SK-N-SH (cell line): Measurements from ENCODE around the gene FBXO30. TPM values are rescaled to one million over a fixed set of nuclear protein-coding genes. Genes with fewer than 3 reads are reported as not detected.

Source experiments
- CTCF ChIA-PET: fragments of 300-600, 350-600 bp; formaldehyde crosslinking; extraction: SDS; loops from one replicate; lab custom pipeline; 2021; lab: Yijun Ruan, JAX
- POLR2A ChIA-PET: fragments of 350-600 bp; sonication (Branson Sonifier 250); formaldehyde crosslinking; extraction: SDS; loops from one replicate; lab custom pipeline; 2020; ENCODE audit warnings: antibody characterized with exemption, inconsistent platforms; lab: Yijun Ruan, JAX
- DNase-seq: peaks from one replicate; pipeline ENCODE4 v3.0.0; 2012
- H2AFZ ChIP-seq: fragments of 200-600 bp; sonication (generic); 2 replicates; pipeline ENCODE4 v1.8.1; 2016; ENCODE audit warnings: antibody characterized with exemption, mild to moderate bottlenecking, low read depth
- H3F3A ChIP-seq: fragments of 200-600 bp; sonication (generic); replicated peaks from 2 replicates; pipeline ENCODE3; 2016; ENCODE audit warnings: antibody characterized with exemption, mild to moderate bottlenecking; ENCODE audit not compliant: insufficient read depth
- H3K27ac ChIP-seq, 2 experiments: fragments of 200-500 bp in 1 of 2; fragments of 200-600 bp in 1 of 2; sonication (Bioruptor generic) in 1 of 2; sonication (generic), shearing (Covaris generic) in 1 of 2; 2 replicates each; pipeline versions ENCODE4 v1.5.1 to v1.6.1; 2014 to 2016; ENCODE audit warnings: low read depth in 2 of 2, inconsistent platforms in 1 of 2, low read length in 1 of 2, mild to moderate bottlenecking in 1 of 2, mixed read lengths in 1 of 2
- H3K27me3 ChIP-seq: fragments of 200-600 bp; sonication (generic), shearing (Covaris generic); 2 replicates; pipeline ENCODE4 v1.6.1; 2016; ENCODE audit warnings: mixed run types; ENCODE audit not compliant: insufficient read depth
- H3K36me3 ChIP-seq, 2 experiments: fragments of 200-500 bp in 1 of 2; fragments of 200-600 bp in 1 of 2; sonication (Bioruptor generic) in 1 of 2; sonication (generic) in 1 of 2; replicated peaks in 1 of 2; 2 replicates each; pipeline versions ENCODE3 to v1.5.1; 2014 to 2016; ENCODE audit warnings: low read length in 1 of 2, mild to moderate bottlenecking in 1 of 2; ENCODE audit not compliant: insufficient read depth in 2 of 2, control insufficient read depth in 1 of 2
- H3K4me1 ChIP-seq, 2 experiments: fragments of 200-500 bp in 1 of 2; fragments of 200-600 bp in 1 of 2; sonication (Bioruptor generic) in 1 of 2; sonication (generic), shearing (Covaris generic) in 1 of 2; 2 replicates each; pipeline versions ENCODE4 v1.5.1 to v1.6.1; 2014 to 2016; ENCODE audit warnings: low read depth in 1 of 2, low read length in 1 of 2, mixed run types in 1 of 2; ENCODE audit not compliant: insufficient read depth in 2 of 2, control insufficient read depth in 1 of 2
- H3K4me2 ChIP-seq: fragments of 200-600 bp; sonication (generic), shearing (Covaris generic); 2 replicates; pipeline ENCODE4 v1.6.1; 2017; ENCODE audit warnings: mixed run types
- H3K4me3 ChIP-seq, 2 experiments: fragments of 200-500 bp in 1 of 2; fragments of 200-600 bp in 1 of 2; sonication (Bioruptor generic) in 1 of 2; sonication (generic), shearing (Covaris generic) in 1 of 2; 2 replicates each; pipeline versions ENCODE4 v1.5.1 to v1.8.1; 2014 to 2016; ENCODE audit warnings: low read depth in 2 of 2, inconsistent platforms in 1 of 2, low read length in 1 of 2, mild to moderate bottlenecking in 1 of 2, mixed read lengths in 1 of 2, moderate library complexity in 1 of 2
- H3K79me2 ChIP-seq: fragments of 200-600 bp; sonication (generic); 2 replicates; pipeline ENCODE4 v1.8.1; 2017; ENCODE audit warnings: mild to moderate bottlenecking; ENCODE audit not compliant: insufficient read depth
- H3K9ac ChIP-seq: fragments of 200-600 bp; sonication (generic); 2 replicates; pipeline ENCODE4 v1.6.1; 2017; ENCODE audit warnings: mixed run types
- H3K9me2 ChIP-seq: fragments of 200-600 bp; sonication (generic); 2 replicates; pipeline ENCODE4 v1.6.1; 2017; ENCODE audit warnings: mixed run types
- H3K9me3 ChIP-seq: fragments of 200-600 bp; sonication (generic); 2 replicates; pipeline ENCODE4 v1.6.1; 2017; ENCODE audit warnings: mixed run types, mild to moderate bottlenecking, moderate library complexity
- H4K20me1 ChIP-seq: fragments of 200-600 bp; sonication (generic); 2 replicates; pipeline ENCODE4 v1.6.1; 2017; ENCODE audit warnings: mild to moderate bottlenecking, mixed run types; ENCODE audit not compliant: insufficient read depth
- CHD2 ChIP-seq: fragments of 150-350 bp; IDR thresholded peaks from 2 replicates; pipeline ENCODE4 v1.6.1; 2018; ENCODE audit warnings: low read length; ENCODE audit not compliant: partially characterized antibody
- ELF1 ChIP-seq: IDR thresholded peaks from 2 replicates; pipeline ENCODE4 v1.4.0; 2012
- EP300 ChIP-seq, 2 experiments: IDR thresholded peaks; 2 replicates each; pipeline versions ENCODE4 v1.4.0 to v1.6.1; 2012; ENCODE audit warnings: borderline replicate concordance in 1 of 2, low read depth in 1 of 2, low read length in 1 of 2
- FOXJ3 ChIP-seq: sonication (generic); formaldehyde crosslinking; IDR thresholded peaks from 2 replicates; pipeline ENCODE4 v1.5.1; 2020; ENCODE audit warnings: mild to moderate bottlenecking, missing genetic modification reagents
- FOXM1 ChIP-seq: IDR thresholded peaks from 2 replicates; pipeline ENCODE4 v1.4.0; 2012; ENCODE audit warnings: low read depth, mild to moderate bottlenecking
- MEF2A ChIP-seq: IDR thresholded peaks from 2 replicates; pipeline ENCODE4 v1.4.0; 2012; ENCODE audit warnings: low read depth, borderline replicate concordance
- MXI1 ChIP-seq: IDR thresholded peaks from 2 replicates; pipeline ENCODE4 v1.6.1; 2012; ENCODE audit warnings: mild to moderate bottlenecking, low read depth, low read length, improper control_type of control experiment
- POLR2AphosphoS5 ChIP-seq: IDR thresholded peaks from 2 replicates; pipeline ENCODE4 v1.6.1; 2012; ENCODE audit warnings: low read depth, low read length
- RAD21 ChIP-seq: IDR thresholded peaks from 2 replicates; pipeline ENCODE4 v1.6.1; 2012; ENCODE audit warnings: mild to moderate bottlenecking, low read length
- RFX5 ChIP-seq: IDR thresholded peaks from 2 replicates; pipeline ENCODE4 v1.6.1; 2012; ENCODE audit warnings: mild to moderate bottlenecking, improper control_type of control experiment, low read length
- TEAD4 ChIP-seq: IDR thresholded peaks from 2 replicates; pipeline ENCODE4 v1.4.0; 2012; ENCODE audit warnings: mild to moderate bottlenecking, borderline replicate concordance; ENCODE audit not compliant: insufficient read depth
- WGBS: methylation state at CpG from one replicate; pipeline ENCODE4 v1.1.6; 2017; ENCODE audit warnings: low lambda C conversion rate; 5-methylcytosine and 5-hydroxymethylcytosine counted together
- polyA plus RNA-seq, 3 experiments: library from polyadenylated mRNA; depleted of rRNA; stranded (reverse); fragments of >200 nt; gene quantifications; 2 replicates each; pipeline ENCODE4 v1.2.3, GENCODE V29; 2012
- TF ChIP-seq, protein P1 (sequence below): IDR thresholded peaks from 2 replicates; pipeline ENCODE4; 2012
- TF ChIP-seq, protein P2 (sequence below): fragments of 150-350 bp; IDR thresholded peaks from 2 replicates; pipeline ENCODE4 v1.6.1; 2017; ENCODE audit warnings: antibody characterized with exemption, low read length, low read depth, borderline replicate concordance
- TF ChIP-seq, protein P3 (sequence below): IDR thresholded peaks from 2 replicates; pipeline ENCODE4 v1.4.0; 2012; ENCODE audit warnings: low read depth
- TF ChIP-seq, protein P4 (sequence below): IDR thresholded peaks from 2 replicates; pipeline ENCODE4 v1.4.0; 2012; ENCODE audit warnings: low read depth, borderline replicate concordance

The FBXO30 gene
- polyA plus RNA-seq, 1 of the 3 experiments (the other 2 are of a cell fraction): 1.7 TPM

DNA sequence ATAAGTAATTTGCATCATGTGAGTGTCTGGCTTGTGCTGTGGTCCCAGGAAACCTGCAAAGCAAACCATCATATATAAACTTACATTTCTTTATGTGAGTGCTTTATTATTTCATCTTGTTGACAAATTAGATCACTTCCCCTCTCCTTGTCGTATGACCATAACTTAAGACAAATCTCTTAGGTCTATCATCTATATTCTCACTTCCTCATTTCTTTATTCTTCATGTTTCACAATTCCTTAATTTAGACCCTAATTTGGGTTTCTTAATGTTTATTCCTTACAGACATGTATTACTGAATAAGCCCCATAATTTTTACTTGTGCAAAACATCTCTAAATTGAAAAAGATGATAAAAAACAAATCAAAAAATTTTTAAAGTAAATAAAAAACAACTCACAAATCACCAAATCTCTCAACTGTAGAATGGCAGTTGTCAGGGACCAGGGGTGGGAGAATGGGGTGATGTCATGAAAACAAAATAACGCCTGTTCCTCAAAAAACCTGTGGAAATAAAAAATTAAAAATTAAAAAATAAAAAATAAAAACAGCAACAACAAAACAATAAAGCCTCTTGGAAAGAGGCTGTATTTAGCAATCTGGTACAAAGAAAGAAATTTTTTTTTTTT lies 49.5 kb upstream of the FBXO30 start (continued):
- TF ChIP-seq TEAD4: no peak

DNA sequence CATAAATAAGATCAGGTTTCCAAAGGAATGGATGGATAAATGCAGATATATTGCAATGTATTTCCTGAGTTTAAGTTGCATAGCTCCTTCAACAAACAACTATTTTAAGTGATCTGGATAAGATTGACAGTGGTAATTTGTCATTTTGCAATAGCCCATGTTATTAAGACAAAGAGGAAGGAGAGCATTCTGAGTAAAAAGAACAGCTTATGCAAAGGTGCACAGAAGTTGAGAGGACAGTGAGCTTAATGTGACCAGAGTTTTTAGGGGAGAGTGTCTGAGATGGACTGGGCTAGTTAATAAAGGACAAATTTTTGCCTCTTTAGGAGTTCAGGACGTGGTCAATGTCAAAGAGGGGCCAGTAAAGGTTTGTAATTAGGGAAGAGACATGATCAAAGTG lies 48.8 kb upstream of the FBXO30 start:
- ChIA-PET POLR2A (no interaction called here), CTCF (no interaction called here)
- H3F3A ChIP-seq: no peaks in the 10 kb centered on the region
- no peaks in the 10 kb centered on the region for H3K9me2 ChIP-seq
- H3K9me3 ChIP-seq: peaks cover 10% of the 10 kb centered on the region; the same call in 1 of the 2 replicates
- no peaks in the 10 kb centered on the region for H3K27me3 ChIP-seq
- H3K27ac ChIP-seq: no peak overlapping the region
- no peak for DNase-seq
- H3K4me2 ChIP-seq: no peak overlapping the region
- no peak overlapping the region for H3K4me3 ChIP-seq
- H3K9ac ChIP-seq: no peak overlapping the region
- no peak for TF ChIP-seq RFX5
- TF ChIP-seq, protein P1, sequence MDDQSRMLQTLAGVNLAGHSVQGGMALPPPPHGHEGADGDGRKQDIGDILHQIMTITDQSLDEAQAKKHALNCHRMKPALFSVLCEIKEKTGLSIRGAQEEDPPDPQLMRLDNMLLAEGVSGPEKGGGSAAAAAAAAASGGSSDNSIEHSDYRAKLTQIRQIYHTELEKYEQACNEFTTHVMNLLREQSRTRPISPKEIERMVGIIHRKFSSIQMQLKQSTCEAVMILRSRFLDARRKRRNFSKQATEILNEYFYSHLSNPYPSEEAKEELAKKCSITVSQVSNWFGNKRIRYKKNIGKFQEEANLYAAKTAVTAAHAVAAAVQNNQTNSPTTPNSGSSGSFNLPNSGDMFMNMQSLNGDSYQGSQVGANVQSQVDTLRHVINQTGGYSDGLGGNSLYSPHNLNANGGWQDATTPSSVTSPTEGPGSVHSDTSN: no peak
- no peak for TF ChIP-seq ELF1
- TF ChIP-seq CHD2: no peak
- no peak for TF ChIP-seq MEF2A
- TF ChIP-seq FOXJ3 (CRISPR knock-in tag): no peak
- TF ChIP-seq POLR2AphosphoS5: no peak
- TF ChIP-seq EP300 (IDR thresholded peaks at IDR 0.05; ENCODE audit: borderline replicate concordance in 1 of 2, low read depth in 1 of 2, low read length in 1 of 2): no peak
- TF ChIP-seq MXI1: no peak
- TF ChIP-seq, protein P2, sequence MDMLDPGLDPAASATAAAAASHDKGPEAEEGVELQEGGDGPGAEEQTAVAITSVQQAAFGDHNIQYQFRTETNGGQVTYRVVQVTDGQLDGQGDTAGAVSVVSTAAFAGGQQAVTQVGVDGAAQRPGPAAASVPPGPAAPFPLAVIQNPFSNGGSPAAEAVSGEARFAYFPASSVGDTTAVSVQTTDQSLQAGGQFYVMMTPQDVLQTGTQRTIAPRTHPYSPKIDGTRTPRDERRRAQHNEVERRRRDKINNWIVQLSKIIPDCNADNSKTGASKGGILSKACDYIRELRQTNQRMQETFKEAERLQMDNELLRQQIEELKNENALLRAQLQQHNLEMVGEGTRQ: no peak
- TF ChIP-seq RAD21: no peak
- TF ChIP-seq FOXM1: no peak
- TF ChIP-seq, protein P3, sequence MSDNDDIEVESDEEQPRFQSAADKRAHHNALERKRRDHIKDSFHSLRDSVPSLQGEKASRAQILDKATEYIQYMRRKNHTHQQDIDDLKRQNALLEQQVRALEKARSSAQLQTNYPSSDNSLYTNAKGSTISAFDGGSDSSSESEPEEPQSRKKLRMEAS: no peak
- H3K4me1 ChIP-seq: no peaks in the 10 kb centered on the region
- no peaks in the 10 kb centered on the region for H3K79me2 ChIP-seq
- H3K36me3 ChIP-seq: peaks cover 0 to 6% of the 10 kb centered on the region in 2 experiments
- H4K20me1 ChIP-seq: no peaks in the 10 kb centered on the region
- WGBS: 54% methylated on average over 1 of the region's 1 CpG
- H2AFZ ChIP-seq: no peak overlapping the region

DNA sequence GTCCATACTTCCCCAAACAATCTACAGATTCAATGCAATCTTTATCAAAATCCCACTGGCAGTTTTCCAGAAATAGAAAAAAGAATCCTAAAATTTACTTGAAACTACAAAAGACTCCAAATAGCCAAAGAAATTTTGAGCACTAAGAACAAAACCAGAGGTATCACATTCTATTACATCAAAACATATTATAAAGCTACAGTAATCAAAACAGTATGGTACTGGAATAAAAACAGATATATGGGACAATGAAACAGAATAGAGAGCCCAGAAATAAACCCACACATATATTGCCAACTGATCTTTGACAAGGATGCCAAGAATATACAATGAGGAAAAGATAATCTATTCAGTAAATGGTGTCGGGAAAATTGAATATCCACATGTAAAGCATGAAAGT lies 46.0 kb upstream of the FBXO30 start:
- Histone ChIP-seq H3K27me3 (no peaks in the 10 kb centered on the region), H3K4me3 (no peak overlapping the region), H4K20me1 (no peaks in the 10 kb centered on the region), H2AFZ (no peak overlapping the region), H3K9me2 (no peaks in the 10 kb centered on the region), H3K4me2 (no peak overlapping the region), H3K9me3 (peaks cover 10% of the 10 kb centered on the region; the same call in 1 of the 2 replicates), H3K79me2 (no peaks in the 10 kb centered on the region), H3K4me1 (no peaks in the 10 kb centered on the region), H3K9ac (no peak overlapping the region), H3K36me3 (peaks cover 0 to 6% of the 10 kb centered on the region in 2 experiments), H3K27ac (no peak overlapping the region), H3F3A (no peaks in the 10 kb centered on the region)
- TF ChIP-seq, protein P4, sequence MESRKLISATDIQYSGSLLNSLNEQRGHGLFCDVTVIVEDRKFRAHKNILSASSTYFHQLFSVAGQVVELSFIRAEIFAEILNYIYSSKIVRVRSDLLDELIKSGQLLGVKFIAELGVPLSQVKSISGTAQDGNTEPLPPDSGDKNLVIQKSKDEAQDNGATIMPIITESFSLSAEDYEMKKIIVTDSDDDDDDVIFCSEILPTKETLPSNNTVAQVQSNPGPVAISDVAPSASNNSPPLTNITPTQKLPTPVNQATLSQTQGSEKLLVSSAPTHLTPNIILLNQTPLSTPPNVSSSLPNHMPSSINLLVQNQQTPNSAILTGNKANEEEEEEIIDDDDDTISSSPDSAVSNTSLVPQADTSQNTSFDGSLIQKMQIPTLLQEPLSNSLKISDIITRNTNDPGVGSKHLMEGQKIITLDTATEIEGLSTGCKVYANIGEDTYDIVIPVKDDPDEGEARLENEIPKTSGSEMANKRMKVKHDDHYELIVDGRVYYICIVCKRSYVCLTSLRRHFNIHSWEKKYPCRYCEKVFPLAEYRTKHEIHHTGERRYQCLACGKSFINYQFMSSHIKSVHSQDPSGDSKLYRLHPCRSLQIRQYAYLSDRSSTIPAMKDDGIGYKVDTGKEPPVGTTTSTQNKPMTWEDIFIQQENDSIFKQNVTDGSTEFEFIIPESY: no peak
- POLR2A ChIA-PET: no interaction called here
- DNase-seq: no peak
- WGBS: 94% methylated on average over 1 of the region's 1 CpG
- CTCF ChIA-PET: no interaction called here
